Glutamatergic neuron (in vitro differentiated cells): ENCODE measurements around the gene PKMYT1. TPM values are rescaled to one million over a fixed set of nuclear protein-coding genes. Genes with fewer than 3 reads are reported as not detected.

Experiments used
- DNase-seq: peaks from one replicate; pipeline ENCODE4 v3.0.0; 2022
- H3K27ac Mint-ChIP-seq: one replicate; pipeline ENCODE4 v1.8.0; 2020; ENCODE audit warnings: mild to moderate bottlenecking, mixed read lengths, inconsistent platforms; ENCODE audit not compliant: unreplicated experiment
- H3K27me3 Mint-ChIP-seq: one replicate; pipeline ENCODE4 v1.8.0; 2020; ENCODE audit warnings: mild to moderate bottlenecking, moderate library complexity, mixed read lengths, inconsistent platforms; ENCODE audit not compliant: unreplicated experiment
- H3K36me3 Mint-ChIP-seq: one replicate; pipeline ENCODE4 v1.8.0; 2020; ENCODE audit warnings: mild to moderate bottlenecking, mixed read lengths, inconsistent platforms; ENCODE audit not compliant: unreplicated experiment
- H3K4me1 Mint-ChIP-seq: one replicate; pipeline ENCODE4 v1.8.0; 2020; ENCODE audit warnings: mild to moderate bottlenecking, low read depth, mixed read lengths, inconsistent platforms; ENCODE audit not compliant: unreplicated experiment
- H3K4me3 Mint-ChIP-seq: one replicate; pipeline ENCODE4 v1.8.0; 2020; ENCODE audit warnings: mild to moderate bottlenecking, mixed read lengths, inconsistent platforms; ENCODE audit not compliant: unreplicated experiment
- H3K9me3 Mint-ChIP-seq: one replicate; pipeline ENCODE4 v1.8.0; 2020; ENCODE audit warnings: mild to moderate bottlenecking, moderate library complexity, mixed read lengths, inconsistent platforms; ENCODE audit not compliant: unreplicated experiment
- CTCF ChIP-seq: fragments of 200-600 bp; sonication (generic); IDR thresholded peaks from one replicate; pipeline ENCODE4 v1.5.0; 2021; ENCODE audit not compliant: partially characterized antibody, unreplicated experiment
- total RNA-seq: library from RNA; stranded (reverse); fragmentation: NEBNext Ultra II Directional; extraction: Animal tissue kit (Norgen Biotek cat#: 25700); gene quantifications from one replicate; pipeline ENCODE4 v1.2.1, GENCODE V29; 2021; ENCODE audit not compliant: unreplicated experiment

PKMYT1 gene
- total RNA-seq, 1 donor from 2014 or later, result 8.5 TPM

GRCh38 chr16:3004781-3005284 lies 24.6 kb upstream of the PKMYT1 start:
- Mint-ChIP-seq H3K4me3 (peak overlapping the region; percentile 70), H3K27me3 (peaks cover 14% of the 10 kb centered on the region), H3K9me3 (peaks cover 1% of the 10 kb centered on the region), H3K4me1 (peaks cover 2% of the 10 kb centered on the region), H3K27ac (no peak overlapping the region), H3K36me3 (no peaks in the 10 kb centered on the region)
- no peak for TF ChIP-seq CTCF
- no peak for DNase-seq

GRCh38 chr16:3004319-3004718 lies 24.1 kb upstream of the PKMYT1 start:
- Mint-ChIP-seq H3K36me3 (no peaks in the 10 kb centered on the region), H3K9me3 (peaks cover 1% of the 10 kb centered on the region), H3K27ac (no peak overlapping the region), H3K4me1 (peaks cover 2% of the 10 kb centered on the region), H3K27me3 (peaks cover 14% of the 10 kb centered on the region), H3K4me3 (no peak overlapping the region)
- peak; percentile 43 for DNase-seq
- TF ChIP-seq CTCF, result no peak

- peak; percentile 96 for DNase-seq
- TF ChIP-seq CTCF, result no peak
- Mint-ChIP-seq H3K9me3 (peaks cover 1% of the 10 kb centered on the region), H3K4me1 (peaks cover 2% of the 10 kb centered on the region), H3K4me3 (peak overlapping the region; percentile 70), H3K27ac (no peak overlapping the region), H3K36me3 (no peaks in the 10 kb centered on the region), H3K27me3 (peaks cover 11% of the 10 kb centered on the region)
Measured at GRCh38 chr16:3003582-3004270, 23.5 kb upstream of the PKMYT1 start.

GRCh38 chr16:3001316-3001715 lies 21.1 kb upstream of the PKMYT1 start:
- no peaks in the 10 kb centered on the region for H3K4me1 Mint-ChIP-seq
- TF ChIP-seq CTCF, result no peak
- H3K27me3 Mint-ChIP-seq, result peaks cover 8% of the 10 kb centered on the region
- no peak overlapping the region for H3K4me3 Mint-ChIP-seq
- DNase-seq, result no peak
- H3K27ac Mint-ChIP-seq, result no peak overlapping the region
- no peaks in the 10 kb centered on the region for H3K36me3 Mint-ChIP-seq
- H3K9me3 Mint-ChIP-seq, result no peaks in the 10 kb centered on the region

GRCh38 chr16:3000540-3000939 lies 20.3 kb upstream of the PKMYT1 start:
- no peaks in the 10 kb centered on the region for H3K4me1 Mint-ChIP-seq
- no peak for TF ChIP-seq CTCF
- H3K27me3 Mint-ChIP-seq, result peaks cover 9% of the 10 kb centered on the region
- no peak overlapping the region for H3K27ac Mint-ChIP-seq
- no peaks in the 10 kb centered on the region for H3K9me3 Mint-ChIP-seq
- no peak overlapping the region for H3K4me3 Mint-ChIP-seq
- no peak for DNase-seq
- H3K36me3 Mint-ChIP-seq, result no peaks in the 10 kb centered on the region
